ENCODE results near the gene LRATD1.

GRCh38 chr2:14631406-14632040 is 994 bp upstream of the LRATD1 start:
- TF ChIP-seq EP300 (conservative IDR thresholded peaks at IDR 0.05; ENCODE audit: poor library complexity, severe bottlenecking) = no peak
- TF ChIP-seq EZH2 (IDR thresholded peaks at IDR 0.05; ENCODE audit: borderline replicate concordance, insufficient read depth, low read length, poor library complexity, severe bottlenecking) = no peak
- TF ChIP-seq, protein P1, sequence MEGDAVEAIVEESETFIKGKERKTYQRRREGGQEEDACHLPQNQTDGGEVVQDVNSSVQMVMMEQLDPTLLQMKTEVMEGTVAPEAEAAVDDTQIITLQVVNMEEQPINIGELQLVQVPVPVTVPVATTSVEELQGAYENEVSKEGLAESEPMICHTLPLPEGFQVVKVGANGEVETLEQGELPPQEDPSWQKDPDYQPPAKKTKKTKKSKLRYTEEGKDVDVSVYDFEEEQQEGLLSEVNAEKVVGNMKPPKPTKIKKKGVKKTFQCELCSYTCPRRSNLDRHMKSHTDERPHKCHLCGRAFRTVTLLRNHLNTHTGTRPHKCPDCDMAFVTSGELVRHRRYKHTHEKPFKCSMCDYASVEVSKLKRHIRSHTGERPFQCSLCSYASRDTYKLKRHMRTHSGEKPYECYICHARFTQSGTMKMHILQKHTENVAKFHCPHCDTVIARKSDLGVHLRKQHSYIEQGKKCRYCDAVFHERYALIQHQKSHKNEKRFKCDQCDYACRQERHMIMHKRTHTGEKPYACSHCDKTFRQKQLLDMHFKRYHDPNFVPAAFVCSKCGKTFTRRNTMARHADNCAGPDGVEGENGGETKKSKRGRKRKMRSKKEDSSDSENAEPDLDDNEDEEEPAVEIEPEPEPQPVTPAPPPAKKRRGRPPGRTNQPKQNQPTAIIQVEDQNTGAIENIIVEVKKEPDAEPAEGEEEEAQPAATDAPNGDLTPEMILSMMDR (IDR thresholded peaks at IDR 0.05; ENCODE audit: poor library complexity, severe bottlenecking) = no peak
- no peak for TF ChIP-seq POLR2AphosphoS5 (IDR thresholded peaks at IDR 0.05)
- no peak for TF ChIP-seq SMC3 (conservative IDR thresholded peaks at IDR 0.05; ENCODE audit: poor library complexity)
- no peak for TF ChIP-seq MXI1 (conservative IDR thresholded peaks at IDR 0.05; ENCODE audit: poor library complexity, severe bottlenecking)

Measured in neural cell (in vitro differentiated cells).